ENCODE data around the gene NCR3LG1.

Gene NCR3LG1

GRCh38 chr11:17394743-17395390 is 43.3 kb downstream of the NCR3LG1 start:
- no peak for DNase-seq

- DNase-seq, result no peak
Observed at GRCh38 chr11:17395554-17395961, 44.0 kb downstream of the NCR3LG1 start.

- no peak for DNase-seq
Observed at GRCh38 chr11:17395978-17396377, 44.4 kb downstream of the NCR3LG1 start.

GRCh38 chr11:17396598-17397310 is 45.2 kb downstream of the NCR3LG1 start:
- no peak for DNase-seq

- DNase-seq, result no peak
Observed at GRCh38 chr11:17397311-17398002, 45.9 kb downstream of the NCR3LG1 start.

- DNase-seq, result no peak
Observed at GRCh38 chr11:17399236-17399635, 47.6 kb downstream of the NCR3LG1 start.

- no peak for DNase-seq
Observed at GRCh38 chr11:17400048-17400775, 48.6 kb downstream of the NCR3LG1 start.

GRCh38 chr11:17401316-17401715 is 49.7 kb downstream of the NCR3LG1 start:
- no peak for DNase-seq

- no peak for DNase-seq
Observed at GRCh38 chr11:17401841-17402240, 50.2 kb downstream of the NCR3LG1 start.

- no peak for DNase-seq
Observed at GRCh38 chr11:17402486-17402885, 50.9 kb downstream of the NCR3LG1 start.

- DNase-seq, result no peak
Observed at GRCh38 chr11:17403980-17404759, 52.6 kb downstream of the NCR3LG1 start.

GRCh38 chr11:17405232-17406005 is 53.8 kb downstream of the NCR3LG1 start:
- no peak for DNase-seq

- no peak for DNase-seq
Observed at GRCh38 chr11:17406082-17406817, 54.6 kb downstream of the NCR3LG1 start.

- DNase-seq, result no peak
Observed at GRCh38 chr11:17406818-17407149, 55.2 kb downstream of the NCR3LG1 start.

- DNase-seq, result no peak
Observed at GRCh38 chr11:17407575-17407974, 56.0 kb downstream of the NCR3LG1 start.

GRCh38 chr11:17408026-17408425 is 56.4 kb downstream of the NCR3LG1 start:
- DNase-seq, result no peak

GRCh38 chr11:17408641-17409040 is 57.0 kb downstream of the NCR3LG1 start:
- no peak for DNase-seq

GRCh38 chr11:17410606-17411379 is 59.2 kb downstream of the NCR3LG1 start:
- DNase-seq, result no peak

- DNase-seq, result no peak
Observed at GRCh38 chr11:17411418-17411817, 59.8 kb downstream of the NCR3LG1 start.

- DNase-seq, result no peak
Observed at GRCh38 chr11:17412488-17413180, 61.0 kb downstream of the NCR3LG1 start.
